ENCODE data around the gene ZMPSTE24.
"Not testable (repeated sequence)": the region's sequence is repeated elsewhere in the genome, so short reads cannot be mapped to it uniquely, and the experiment has no call there.

The ZMPSTE24 gene

DNA sequence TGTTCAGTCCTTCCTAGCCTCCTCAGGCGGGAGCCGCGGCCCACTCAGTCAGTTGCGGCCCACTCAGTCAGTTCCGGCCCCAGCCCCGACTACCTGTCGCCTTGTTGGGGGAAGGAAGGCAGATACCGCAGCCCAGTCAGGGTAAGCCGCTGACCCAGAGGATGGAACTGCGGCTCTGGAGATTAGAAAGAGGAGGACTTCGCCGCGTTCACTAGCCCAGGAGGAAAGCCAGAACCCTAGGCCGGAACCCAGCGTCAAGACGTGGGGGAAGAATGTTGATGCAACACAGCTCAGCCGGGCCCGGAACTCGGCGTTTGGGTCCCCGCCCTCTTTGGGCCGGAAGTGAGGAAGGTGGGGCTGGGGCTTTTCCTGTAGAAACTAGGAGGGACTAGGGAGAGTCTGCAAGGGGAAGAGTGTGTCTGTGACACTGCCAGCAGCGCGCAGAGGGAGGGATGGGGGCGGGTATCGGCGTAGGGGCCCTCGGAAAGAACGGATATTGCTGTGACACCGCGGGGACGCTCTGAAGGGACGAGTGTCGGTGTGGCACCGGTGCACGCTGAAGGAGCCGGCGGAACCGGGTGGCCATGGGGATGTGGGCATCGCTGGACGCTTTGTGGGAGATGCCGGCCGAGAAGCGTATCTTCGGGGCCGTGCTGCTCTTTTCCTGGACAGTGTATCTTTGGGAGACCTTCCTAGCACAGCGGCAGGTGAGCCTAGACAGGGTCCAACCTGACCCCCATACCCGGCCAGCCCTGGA is at the start of gene ZMPSTE24:
TSS of gene ZMPSTE24 (plus strand) at position 549 of the 757 bp plus-strand sequence. CDS start at position 585, 36 bp downstream.
- DNase-seq, result peak; percentile 97 to 98

GRCh38 chr1:40210511-40211204 is 47.4 kb upstream of the ZMPSTE24 start:
- no peak for DNase-seq

GRCh38 chr1:40218333-40218732 is 39.7 kb upstream of the ZMPSTE24 start:
- DNase-seq, result no peak

DNA sequence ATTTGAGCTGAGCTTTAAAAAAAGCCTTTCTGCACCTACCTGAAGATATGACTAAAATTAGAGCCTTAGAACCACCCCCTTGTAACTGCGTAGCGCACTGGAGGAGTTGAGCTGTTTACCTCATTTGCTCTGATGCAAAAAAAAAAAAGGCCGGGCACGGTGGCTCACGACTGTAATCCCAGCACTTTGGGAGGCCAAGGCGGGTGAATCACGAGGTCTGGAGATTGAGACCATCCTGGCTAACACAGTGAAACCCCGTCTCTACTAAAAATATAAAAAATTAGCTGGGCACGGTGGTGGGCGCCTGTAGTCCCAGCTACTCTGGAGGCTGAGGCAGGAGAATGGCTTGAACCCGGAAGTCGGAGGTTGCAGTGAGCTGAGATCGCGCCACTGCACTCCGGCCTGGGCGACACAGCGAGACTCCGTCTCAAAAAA is 36.5 kb upstream of the ZMPSTE24 start:
- DNase-seq, result not testable (repeated sequence)

- DNase-seq, result no peak
Measured at GRCh38 chr1:40221977-40222772, 35.9 kb upstream of the ZMPSTE24 start.

DNA sequence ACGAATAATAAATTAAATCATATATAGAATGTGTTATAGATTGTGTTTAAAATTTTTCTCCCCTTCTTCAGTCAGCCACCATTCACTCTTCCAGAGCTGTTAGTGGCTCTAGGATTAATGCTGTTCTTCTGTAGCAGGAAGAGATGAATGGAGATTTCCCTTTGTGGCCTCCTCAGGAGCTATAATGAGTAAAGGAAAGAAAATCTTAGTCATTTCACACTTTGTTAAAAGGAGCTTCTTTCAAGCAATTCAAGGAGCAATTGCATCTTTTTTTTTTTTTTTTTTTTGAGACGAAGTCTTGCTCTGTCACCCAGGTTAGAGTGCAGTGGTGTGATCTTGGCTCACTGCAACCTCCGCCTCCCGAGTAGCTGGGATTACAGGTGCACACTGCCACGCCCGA is 34.0 kb upstream of the ZMPSTE24 start:
- DNase-seq, result no peak

- no peak for DNase-seq
Measured at GRCh38 chr1:40226192-40226591, 31.8 kb upstream of the ZMPSTE24 start.

- DNase-seq, result peak; percentile 37 to 47
Measured at GRCh38 chr1:40232444-40232843, 25.6 kb upstream of the ZMPSTE24 start.

DNA sequence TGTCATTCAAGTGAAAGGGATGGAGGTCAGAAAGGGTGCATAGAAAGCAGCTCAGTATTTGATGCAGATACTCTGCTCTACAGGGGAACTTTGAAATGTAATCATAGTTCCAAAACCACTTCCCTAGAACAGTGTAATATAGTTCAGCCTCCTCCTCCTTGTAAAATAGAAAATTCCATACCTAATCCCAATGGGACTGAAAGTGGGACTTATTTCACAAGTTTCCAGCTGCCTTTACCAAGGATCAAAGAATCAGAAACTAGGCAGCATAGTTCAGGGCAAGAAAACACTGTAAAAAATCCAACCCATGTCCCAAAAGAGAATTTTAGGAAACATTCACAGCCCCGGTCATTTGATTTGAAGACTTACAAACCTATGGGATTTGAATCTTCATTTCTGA is 18.4 kb upstream of the ZMPSTE24 start:
- no peak for DNase-seq

- no peak for DNase-seq
Measured at GRCh38 chr1:40240390-40240789, 17.6 kb upstream of the ZMPSTE24 start.

GRCh38 chr1:40241362-40241761 is 16.7 kb upstream of the ZMPSTE24 start:
- DNase-seq, result no peak

- no peak for DNase-seq
Measured at GRCh38 chr1:40243351-40243750, 14.7 kb upstream of the ZMPSTE24 start.

DNA sequence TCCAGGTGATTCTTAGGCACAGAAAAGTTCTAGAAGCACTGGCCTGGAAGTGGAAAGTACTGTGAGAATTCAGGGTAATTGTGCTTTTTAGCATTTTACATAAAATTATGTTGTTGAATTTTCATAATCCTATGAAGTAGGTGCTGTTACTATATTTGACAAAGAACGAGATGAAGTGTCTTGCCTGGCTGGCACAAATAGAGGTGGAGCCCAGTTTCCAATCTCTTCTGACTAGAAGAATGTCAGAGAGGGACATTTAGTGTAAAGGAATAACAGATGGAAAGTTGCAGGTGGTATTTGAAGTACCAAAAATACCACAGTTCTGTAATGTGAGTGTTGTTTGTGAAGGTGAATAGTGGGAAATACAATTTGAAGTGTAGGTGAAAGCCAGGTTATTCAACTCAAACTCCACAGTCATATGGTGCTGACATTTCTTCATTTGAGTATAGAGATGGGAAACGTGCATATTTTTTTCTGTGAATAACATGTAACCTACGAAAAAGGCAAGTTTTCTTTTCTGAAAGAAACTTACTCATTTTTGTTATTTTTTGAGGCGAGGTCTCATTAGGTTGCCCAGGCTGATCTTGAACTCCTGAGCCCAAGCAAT is 13.8 kb upstream of the ZMPSTE24 start:
- DNase-seq, result no peak

GRCh38 chr1:40245686-40246085 is 12.3 kb upstream of the ZMPSTE24 start:
- DNase-seq, result no peak

DNA sequence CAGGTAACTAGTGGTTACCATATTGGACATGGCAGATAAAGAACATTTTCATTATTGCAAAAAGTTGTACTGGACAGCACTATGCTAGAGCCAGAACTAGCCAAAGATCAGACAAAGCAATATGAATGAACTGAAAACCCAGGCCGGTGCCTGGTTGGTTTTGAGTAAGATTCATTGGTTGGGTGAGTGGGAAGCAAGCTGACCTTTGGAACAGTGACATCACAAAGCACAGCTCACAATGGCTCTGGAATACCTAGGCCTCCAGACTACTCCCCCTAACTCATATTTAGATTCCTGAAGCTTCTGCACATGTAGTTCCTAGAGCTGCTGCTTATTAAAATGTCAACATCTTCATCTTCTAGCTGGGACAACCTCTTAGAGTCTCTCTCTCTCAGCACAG is 10.4 kb upstream of the ZMPSTE24 start, which contains the start of gene TMCO2:
TSS of gene TMCO2 (plus strand) at position 283 of the 400 bp plus-strand sequence. CDS start at position 340, 57 bp downstream.
- DNase-seq, result no peak

DNA sequence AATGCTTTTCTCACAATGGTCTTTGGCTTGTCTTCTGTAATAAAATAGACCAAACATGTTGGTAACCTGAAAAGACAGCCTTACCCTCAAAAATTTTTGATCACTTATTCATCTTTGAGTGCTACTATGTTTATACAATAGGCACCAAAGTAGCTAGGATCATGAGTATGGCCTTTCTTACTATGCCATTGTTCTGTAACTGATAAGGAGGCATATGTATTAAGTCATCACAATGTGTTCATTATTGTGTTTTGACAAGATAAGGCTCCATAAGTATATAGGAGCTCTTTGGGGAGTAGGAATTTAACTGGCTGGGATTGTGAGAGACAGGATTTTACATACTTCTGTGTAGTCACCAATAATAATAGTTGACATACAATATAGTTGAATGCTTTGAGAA is 9.6 kb upstream of the ZMPSTE24 start:
- DNase-seq, result no peak

- no peak for DNase-seq
Measured at GRCh38 chr1:40251456-40251855, 6.6 kb upstream of the ZMPSTE24 start.

DNA sequence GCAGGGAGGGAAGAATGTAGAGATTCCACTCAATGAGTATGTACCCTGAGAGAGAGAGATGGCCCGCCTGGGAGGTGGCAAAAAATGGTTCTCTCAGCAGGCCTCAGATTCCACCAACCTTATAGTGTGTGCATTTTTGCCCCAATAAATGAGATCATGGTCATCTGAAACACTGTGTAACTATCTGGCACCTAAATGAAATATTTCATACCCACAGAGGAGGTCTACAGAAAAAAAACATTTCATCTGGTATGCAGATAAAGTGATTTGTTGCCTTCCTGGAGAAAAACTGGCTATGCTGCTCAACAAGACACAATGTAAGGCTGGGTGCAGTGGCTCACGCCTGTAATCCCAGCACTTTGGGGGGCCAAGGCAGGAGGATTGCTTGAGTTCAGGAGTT is 5.4 kb upstream of the ZMPSTE24 start:
- DNase-seq, result no peak

GRCh38 chr1:40255231-40255630 is 2.8 kb upstream of the ZMPSTE24 start:
- no peak for DNase-seq

GRCh38 chr1:40256401-40257084 is 1.5 kb upstream of the ZMPSTE24 start:
- DNase-seq, result no peak

GRCh38 chr1:40257313-40257687 is 736 bp upstream of the ZMPSTE24 start:
- no peak for DNase-seq

GRCh38 chr1:40258445-40258769 is 371 bp downstream of the ZMPSTE24 start:
- no peak for DNase-seq
